CD14-positive monocyte (primary cell): Measurements from ENCODE around the gene HERPUD1. TPM values are rescaled to one million over a fixed set of nuclear protein-coding genes. Genes with fewer than 3 reads are reported as not detected.
A peak's percentile ranks its signal among the peaks of the same experiment; 100 is the strongest.

Source experiments
- DNase-seq, 3 donors: peaks; one replicate each; pipeline ENCODE4 v3.0.0-alpha.2; 2011 to 2022
- H2AFZ ChIP-seq: 2 replicates; pipeline ENCODE4 v1.6.0; 2012; ENCODE audit warnings: mild to moderate bottlenecking, low read depth, low read length, inconsistent platforms; ENCODE audit not compliant: insufficient read depth, poor library complexity, severe bottlenecking
- H3K27ac ChIP-seq, 2 donors: 1 replicate in 1 of 2; 2 replicates in 1 of 2; pipeline ENCODE4 v1.5.1; 2012 to 2013; ENCODE audit warnings: low read length in 2 of 2, control low read depth in 1 of 2, inconsistent platforms in 1 of 2, low read depth in 1 of 2, mild to moderate bottlenecking in 1 of 2
- H3K27me3 ChIP-seq, 2 donors: one replicate each; pipeline versions ENCODE4 v1.6.0 to v1.6.1; 2011 to 2013; ENCODE audit warnings: low read length in 2 of 2; ENCODE audit not compliant: control insufficient read depth in 2 of 2, insufficient read depth in 2 of 2
- H3K36me3 ChIP-seq, 2 donors: replicated peaks in 1 of 2; 1 replicate in 1 of 2; 2 replicates in 1 of 2; pipeline versions ENCODE4 v1.5.1 to v1.6.1; 2012 to 2013; ENCODE audit warnings: low read length in 2 of 2, control low read depth in 1 of 2, inconsistent platforms in 1 of 2, mild to moderate bottlenecking in 1 of 2; ENCODE audit not compliant: insufficient read depth in 2 of 2, control insufficient read depth in 1 of 2
- H3K4me1 ChIP-seq, 2 donors: 1 replicate in 1 of 2; 2 replicates in 1 of 2; pipeline versions ENCODE4 v1.5.1 to v1.6.1; 2012 to 2013; ENCODE audit warnings: low read length in 2 of 2, control low read depth in 1 of 2, inconsistent platforms in 1 of 2, mild to moderate bottlenecking in 1 of 2, moderate library complexity in 1 of 2; ENCODE audit not compliant: insufficient read depth in 2 of 2, control insufficient read depth in 1 of 2
- H3K4me2 ChIP-seq: replicated peaks from 2 replicates; pipeline ENCODE3; 2012; ENCODE audit warnings: low read length, moderate library complexity, mild to moderate bottlenecking; ENCODE audit not compliant: poor library complexity, severe bottlenecking; ENCODE audit errors: extremely low read depth
- H3K4me3 ChIP-seq, 3 experiments: fragments of 200-600 bp in 1 of 3; sonication (generic) in 1 of 3; replicated peaks in 1 of 3; 1 replicate in 2 of 3; 2 replicates in 1 of 3; pipeline ENCODE4 v1.5.1; 2011 to 2013; ENCODE audit warnings: low read length in 3 of 3, mild to moderate bottlenecking in 3 of 3, control low read depth in 2 of 3, low read depth in 2 of 3, inconsistent platforms in 1 of 3, moderate library complexity in 1 of 3
- H3K79me2 ChIP-seq: 2 replicates; pipeline ENCODE4 v1.6.0; 2012; ENCODE audit warnings: mild to moderate bottlenecking, control low read depth, inconsistent platforms, low read length, moderate library complexity; ENCODE audit not compliant: insufficient read depth
- H3K9ac ChIP-seq: 2 replicates; pipeline ENCODE4 v1.6.0; 2017; ENCODE audit warnings: low read length, mild to moderate bottlenecking; ENCODE audit not compliant: insufficient read depth, poor library complexity, severe bottlenecking
- H3K9me3 ChIP-seq, 2 donors: replicated peaks in 1 of 2; 1 replicate in 1 of 2; 2 replicates in 1 of 2; pipeline versions ENCODE4 v1.5.1 to v1.6.1; 2012 to 2013; ENCODE audit warnings: low read length in 2 of 2, control low read depth in 1 of 2; ENCODE audit not compliant: control insufficient read depth in 1 of 2, insufficient read depth in 1 of 2
- H4K20me1 ChIP-seq: 2 replicates; pipeline ENCODE4 v1.6.0; 2012; ENCODE audit warnings: mild to moderate bottlenecking, low read length, control low read depth, moderate library complexity; ENCODE audit not compliant: insufficient read depth
- H3K27ac Mint-ChIP-seq, 7 donors: one replicate each; pipeline ENCODE4 v1.8.0; 2020; ENCODE audit warnings: mild to moderate bottlenecking in 7 of 7, mixed read lengths in 7 of 7, moderate library complexity in 6 of 7, inconsistent platforms in 2 of 7
- H3K27me3 Mint-ChIP-seq, 3 donors: one replicate each; pipeline ENCODE4 v1.8.0; 2021 to 2022; ENCODE audit warnings: low read depth in 3 of 3, mild to moderate bottlenecking in 3 of 3, mixed read lengths in 3 of 3, moderate library complexity in 3 of 3, inconsistent platforms in 1 of 3
- H3K36me3 Mint-ChIP-seq, 2 donors: one replicate each; pipeline ENCODE4 v1.8.0; 2020; ENCODE audit warnings: mixed read lengths in 2 of 2, inconsistent platforms in 1 of 2, mild to moderate bottlenecking in 1 of 2
- H3K4me1 Mint-ChIP-seq: one replicate; pipeline ENCODE4 v1.8.0; 2020; ENCODE audit warnings: mild to moderate bottlenecking, mixed read lengths
- H3K4me3 Mint-ChIP-seq, 2 donors: one replicate each; pipeline ENCODE4 v1.8.0; 2020; ENCODE audit warnings: mild to moderate bottlenecking in 2 of 2, mixed read lengths in 2 of 2, moderate library complexity in 1 of 2
- H3K9me3 Mint-ChIP-seq, 7 donors: one replicate each; pipeline ENCODE4 v1.8.0; 2020 to 2022; ENCODE audit warnings: mixed read lengths in 7 of 7, mild to moderate bottlenecking in 6 of 7, moderate library complexity in 6 of 7, inconsistent platforms in 2 of 7
- WGBS: methylation state at CpG from one replicate; pipeline ENCODE4 v1.1.5; 2013; ENCODE audit warnings: missing lambda C conversion rate; ENCODE audit not compliant: insufficient coverage; 5-methylcytosine and 5-hydroxymethylcytosine counted together
- intact Hi-C, 2 donors: fragments of 100-400 bp; cut with micrococcal nuclease; formaldehyde crosslinking; loops; one replicate each; pipeline versions ENCODE4 v1.15.0 to v1.15.1; 2023
- polyA plus RNA-seq, 3 donors: library from polyadenylated mRNA; depleted of rRNA in 1 of 3; unstranded in 2 of 3; stranded (reverse) in 1 of 3; fragments of 300-500 nt in 2 of 3; fragments of >200 nt in 1 of 3; fragmentation: Illumina TruSeq in 2 of 3; gene quantifications; 1 replicate in 2 of 3; 2 replicates in 1 of 3; pipeline ENCODE4 v1.2.3, GENCODE V29; 2012 to 2021
- TF ChIP-seq, protein P1 (sequence below): fragments of 200-600 bp; IDR thresholded peaks from one replicate; pipeline ENCODE4 v1.8.0; 2022; ENCODE audit warnings: antibody characterized with exemption, mild to moderate bottlenecking

HERPUD1 gene
- polyA plus RNA-seq, 3 donors, result 179 to 454 (median 186) TPM

DNA sequence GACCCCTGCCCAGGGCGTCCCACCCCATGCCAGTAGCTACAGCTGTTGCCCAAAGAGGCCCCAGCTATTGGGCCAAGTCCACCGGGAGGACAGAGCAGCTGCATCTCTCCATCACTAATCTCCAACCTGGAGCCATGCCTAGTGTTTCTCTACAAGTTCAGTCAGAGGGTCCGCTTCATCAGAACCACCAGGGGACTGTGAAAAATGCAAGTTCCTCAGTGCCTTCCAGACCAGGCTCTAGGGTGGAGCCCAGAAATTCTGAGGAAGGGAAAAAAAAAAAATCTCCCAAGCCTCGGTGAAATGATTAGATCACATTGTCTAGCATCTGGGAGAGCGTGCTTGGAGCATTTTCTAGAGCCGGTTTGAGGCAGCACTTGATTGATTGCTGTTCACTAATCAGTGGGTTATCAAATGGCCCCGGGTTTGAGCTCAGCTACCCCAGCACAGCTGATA is 22.4 kb upstream of the HERPUD1 start:
- no peak overlapping the region for H3K4me3 Mint-ChIP-seq

DNA sequence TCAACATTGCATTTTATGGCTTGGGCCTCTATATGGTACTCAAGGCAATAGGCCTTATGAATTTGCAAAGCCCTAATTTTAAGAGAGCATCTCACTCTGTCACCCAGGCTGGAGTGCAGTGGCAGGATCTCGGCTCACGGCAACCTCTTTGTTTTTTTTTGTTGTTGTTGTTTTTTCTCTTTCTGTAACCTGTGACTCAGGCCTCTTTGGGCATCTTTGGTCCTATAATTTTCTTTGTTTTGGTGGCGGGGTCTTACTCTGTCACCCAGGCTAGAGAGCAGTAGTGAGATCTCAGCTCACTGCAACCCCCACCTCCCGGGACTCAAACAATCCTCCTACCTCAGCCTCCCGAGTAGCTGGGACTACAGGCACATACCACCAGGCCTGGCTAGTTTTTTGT is 21.8 kb upstream of the HERPUD1 start:
- Histone ChIP-seq H4K20me1 (no peaks in the 10 kb centered on the region), H3K9ac (peak overlapping the region; percentile 11), H3K4me3 (peak overlapping the region in 1 of 3 experiments; percentile 60), H3K79me2 (no peaks in the 10 kb centered on the region), H3K27ac (peak overlapping the region; percentile 75 to 79), H3K27me3 (no peaks in the 10 kb centered on the region), H3K4me2 (peak overlapping the region; percentile 66), H3K36me3 (no peaks in the 10 kb centered on the region), H3K4me1 (peaks cover 47 to 51% of the 10 kb centered on the region in 2 donors), H3K9me3 (no peaks in the 10 kb centered on the region), H2AFZ (no peak overlapping the region)
- Mint-ChIP-seq H3K9me3 (peaks cover 0 to 6% (median 0%) of the 10 kb centered on the region in 7 donors), H3K27me3 (peaks cover 1 to 9% (median 4%) of the 10 kb centered on the region in 3 donors), H3K27ac (peak overlapping the region; percentile 90 to 95 (median 93)), H3K4me1 (peaks cover 53% of the 10 kb centered on the region), H3K36me3 (peaks cover 3 to 8% of the 10 kb centered on the region in 2 donors), H3K4me3 (peak overlapping the region; percentile 10 to 81)
- intact Hi-C loops, result no loop called here
- TF ChIP-seq, protein P1, sequence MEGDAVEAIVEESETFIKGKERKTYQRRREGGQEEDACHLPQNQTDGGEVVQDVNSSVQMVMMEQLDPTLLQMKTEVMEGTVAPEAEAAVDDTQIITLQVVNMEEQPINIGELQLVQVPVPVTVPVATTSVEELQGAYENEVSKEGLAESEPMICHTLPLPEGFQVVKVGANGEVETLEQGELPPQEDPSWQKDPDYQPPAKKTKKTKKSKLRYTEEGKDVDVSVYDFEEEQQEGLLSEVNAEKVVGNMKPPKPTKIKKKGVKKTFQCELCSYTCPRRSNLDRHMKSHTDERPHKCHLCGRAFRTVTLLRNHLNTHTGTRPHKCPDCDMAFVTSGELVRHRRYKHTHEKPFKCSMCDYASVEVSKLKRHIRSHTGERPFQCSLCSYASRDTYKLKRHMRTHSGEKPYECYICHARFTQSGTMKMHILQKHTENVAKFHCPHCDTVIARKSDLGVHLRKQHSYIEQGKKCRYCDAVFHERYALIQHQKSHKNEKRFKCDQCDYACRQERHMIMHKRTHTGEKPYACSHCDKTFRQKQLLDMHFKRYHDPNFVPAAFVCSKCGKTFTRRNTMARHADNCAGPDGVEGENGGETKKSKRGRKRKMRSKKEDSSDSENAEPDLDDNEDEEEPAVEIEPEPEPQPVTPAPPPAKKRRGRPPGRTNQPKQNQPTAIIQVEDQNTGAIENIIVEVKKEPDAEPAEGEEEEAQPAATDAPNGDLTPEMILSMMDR, result no peak
- no CpG with 5 or more reads among the region's 5 CpGs for WGBS
- no peak for DNase-seq

More for the DNA sequence above, 22.4 kb upstream of the HERPUD1 start:
- Histone ChIP-seq H3K4me1 (peaks cover 47 to 51% of the 10 kb centered on the region in 2 donors), H2AFZ (no peak overlapping the region), H3K4me2 (peak overlapping the region; percentile 66), H4K20me1 (no peaks in the 10 kb centered on the region), H3K9ac (no peak overlapping the region), H3K4me3 (peak overlapping the region in 1 of 3 experiments; percentile 60), H3K27ac (peak overlapping the region in 1 of 2 donors; percentile 79), H3K27me3 (no peaks in the 10 kb centered on the region), H3K36me3 (no peaks in the 10 kb centered on the region), H3K79me2 (no peaks in the 10 kb centered on the region), H3K9me3 (no peaks in the 10 kb centered on the region)
- Mint-ChIP-seq H3K9me3 (peaks cover 0 to 6% (median 0%) of the 10 kb centered on the region in 7 donors), H3K4me1 (peaks cover 53% of the 10 kb centered on the region), H3K36me3 (peaks cover 2 to 7% of the 10 kb centered on the region in 2 donors), H3K27me3 (peaks cover under 1 to 11% (median 3%) of the 10 kb centered on the region in 3 donors), H3K27ac (peak overlapping the region in 6 of 7 donors; percentile 13 to 95 (median 92))
- TF ChIP-seq, protein P1, result no peak
- intact Hi-C loops, result no loop called here
- 81% methylated on average over 4 of the region's 7 CpGs for WGBS
- no peak for DNase-seq
